H1 (cell line): ENCODE data around the gene POLR2M. TPM values are rescaled to one million over a fixed set of nuclear protein-coding genes. Genes with fewer than 3 reads are reported as not detected.

Experiments used
- CTCF ChIA-PET: fragments of 300-600 bp; sonication (Branson Sonifier 250); formaldehyde crosslinking; loops from one replicate; lab custom pipeline; 2021; ENCODE audit not compliant: partially characterized antibody; lab: Charles Lee
- POLR2A ChIA-PET: fragments of 300-600 bp; sonication (Branson Sonifier 250); formaldehyde crosslinking; loops from one replicate; lab custom pipeline; 2021; ENCODE audit warnings: inconsistent platforms; ENCODE audit not compliant: partially characterized antibody; lab: Charles Lee
- DNase-seq, 2 experiments: peaks; one replicate each; pipeline versions ENCODE4 v3.0.0 to v3.0.0-alpha.2; 2010 to 2022; ENCODE audit warnings: low spot score in 2 of 2, low read depth in 1 of 2, mixed read lengths in 1 of 2
- FAIRE-seq: peaks from 2 replicates; lab custom pipeline; 2011; peaks lifted over from hg19 to GRCh38; lab: Jason Lieb, UNC
- H2AFZ ChIP-seq: 2 replicates; pipeline ENCODE4 v1.8.1; 2012; ENCODE audit warnings: low read length, inconsistent platforms
- H2AK5ac ChIP-seq: 2 replicates; pipeline ENCODE4 v1.6.1; 2013; ENCODE audit warnings: low read depth, low read length
- H2BK120ac ChIP-seq: replicated peaks from 2 replicates; pipeline ENCODE3; 2013; ENCODE audit warnings: low read depth, low read length, inconsistent platforms
- H2BK12ac ChIP-seq: 2 replicates; pipeline ENCODE4 v1.6.1; 2013; ENCODE audit warnings: low read depth, low read length
- H2BK15ac ChIP-seq: 2 replicates; pipeline ENCODE4 v1.6.1; 2013; ENCODE audit warnings: low read length
- H2BK20ac ChIP-seq: 2 replicates; pipeline ENCODE4 v1.6.1; 2013; ENCODE audit warnings: low read length
- H2BK5ac ChIP-seq: 2 replicates; pipeline ENCODE4 v1.6.1; 2013; ENCODE audit warnings: low read depth, low read length
- H3K14ac ChIP-seq: 2 replicates; pipeline ENCODE4 v1.6.1; 2013; ENCODE audit warnings: inconsistent platforms; ENCODE audit not compliant: insufficient read length
- H3K18ac ChIP-seq: 2 replicates; pipeline ENCODE4 v1.6.1; 2013; ENCODE audit warnings: low read length; ENCODE audit errors: extremely low read depth
- H3K23ac ChIP-seq: 2 replicates; pipeline ENCODE4 v1.6.1; 2013; ENCODE audit warnings: inconsistent platforms; ENCODE audit not compliant: insufficient read length
- H3K23me2 ChIP-seq: 2 replicates; pipeline ENCODE4 v1.6.1; 2013; ENCODE audit warnings: low read depth, low read length
- H3K27ac ChIP-seq: 2 replicates; pipeline ENCODE4 v1.6.1; 2011; ENCODE audit warnings: low read depth, low read length, inconsistent platforms
- H3K27me3 ChIP-seq, 4 experiments: replicated peaks in 1 of 4; 1 replicate in 1 of 4; 2 replicates in 3 of 4; pipeline versions ENCODE4 v1.6.1 to v1.8.1; 2011 to 2013; ENCODE audit warnings: low read length in 3 of 4, mild to moderate bottlenecking in 3 of 4, inconsistent platforms in 2 of 4, mixed read lengths in 2 of 4, moderate library complexity in 1 of 4; ENCODE audit not compliant: control insufficient read depth in 3 of 4, insufficient read depth in 3 of 4; ENCODE audit errors: extremely low read depth in 1 of 4
- H3K36me3 ChIP-seq, 4 experiments: 2 replicates each; pipeline versions ENCODE4 v1.6.1 to v1.8.1; 2011 to 2013; ENCODE audit warnings: mild to moderate bottlenecking in 4 of 4, low read length in 3 of 4, moderate library complexity in 2 of 4, control low read depth in 1 of 4, inconsistent platforms in 1 of 4; ENCODE audit not compliant: insufficient read depth in 4 of 4, control insufficient read depth in 2 of 4
- H3K4ac ChIP-seq: replicated peaks from 2 replicates; pipeline ENCODE3; 2013; ENCODE audit warnings: low read length, low read depth, mixed read lengths, inconsistent platforms; ENCODE audit not compliant: insufficient read length
- H3K4me1 ChIP-seq, 4 experiments: replicated peaks in 1 of 4; 1 replicate in 1 of 4; 2 replicates in 3 of 4; pipeline versions ENCODE4 v1.6.1 to v1.8.1; 2011 to 2013; ENCODE audit warnings: low read length in 3 of 4, inconsistent platforms in 2 of 4, mixed read lengths in 1 of 4; ENCODE audit not compliant: insufficient read depth in 4 of 4, control insufficient read depth in 3 of 4
- H3K4me2 ChIP-seq, 2 experiments: 2 replicates each; pipeline versions ENCODE4 v1.6.1 to v1.8.1; 2011 to 2013; ENCODE audit warnings: low read depth in 2 of 2, low read length in 2 of 2, control low read depth in 1 of 2, inconsistent platforms in 1 of 2, mild to moderate bottlenecking in 1 of 2; ENCODE audit not compliant: insufficient read depth in 1 of 2
- H3K4me3 ChIP-seq, 4 experiments: fragments of 200-600, 300-600 bp in 1 of 4; sonication (generic), shearing (Covaris generic), sonication (Bioruptor Twin) in 1 of 4; 2 replicates each; pipeline versions ENCODE4 v1.5.1 to v1.8.1; 2011 to 2016; ENCODE audit warnings: low read length in 4 of 4, low read depth in 3 of 4, control low read depth in 2 of 4, inconsistent platforms in 2 of 4, mild to moderate bottlenecking in 2 of 4, mixed read lengths in 1 of 4, moderate library complexity in 1 of 4; ENCODE audit not compliant: insufficient read depth in 2 of 4; ENCODE audit errors: extremely low read depth in 1 of 4
- H3K56ac ChIP-seq: replicated peaks from 2 replicates; pipeline ENCODE3; 2013; ENCODE audit warnings: low read depth, mild to moderate bottlenecking, mixed read lengths, low read length, inconsistent platforms; ENCODE audit not compliant: insufficient read length
- H3K79me1 ChIP-seq: 2 replicates; pipeline ENCODE4 v1.6.1; 2013; ENCODE audit warnings: low read depth, low read length, control low read depth
- H3K79me2 ChIP-seq, 2 experiments: 2 replicates each; pipeline versions ENCODE4 v1.6.1 to v1.8.1; 2012 to 2013; ENCODE audit warnings: low read length in 2 of 2, mild to moderate bottlenecking in 2 of 2, inconsistent platforms in 1 of 2; ENCODE audit not compliant: insufficient read depth in 2 of 2, control insufficient read depth in 1 of 2
- H3K9ac ChIP-seq, 4 experiments: replicated peaks in 1 of 4; 1 replicate in 1 of 4; 2 replicates in 3 of 4; pipeline versions ENCODE4 v1.6.1 to v1.8.1; 2011 to 2013; ENCODE audit warnings: low read depth in 3 of 4, low read length in 3 of 4, control low read depth in 2 of 4, mild to moderate bottlenecking in 2 of 4, moderate library complexity in 2 of 4, inconsistent platforms in 1 of 4; ENCODE audit errors: extremely low read depth in 1 of 4
- H3K9me3 ChIP-seq, 2 experiments: 2 replicates each; pipeline versions ENCODE4 v1.6.1 to v1.8.1; 2012 to 2013; ENCODE audit warnings: mild to moderate bottlenecking in 2 of 2, moderate library complexity in 2 of 2, control low read depth in 1 of 2, inconsistent platforms in 1 of 2, low read depth in 1 of 2, low read length in 1 of 2, mixed read lengths in 1 of 2; ENCODE audit not compliant: insufficient read depth in 2 of 2
- H4K20me1 ChIP-seq, 2 experiments: replicated peaks in 1 of 2; 2 replicates each; pipeline versions ENCODE3 to v1.8.1; 2011 to 2013; ENCODE audit warnings: inconsistent platforms in 2 of 2, low read length in 2 of 2, mild to moderate bottlenecking in 1 of 2; ENCODE audit not compliant: insufficient read depth in 2 of 2, control insufficient read depth in 1 of 2
- H4K5ac ChIP-seq: 2 replicates; pipeline ENCODE4 v1.6.1; 2013; ENCODE audit warnings: low read length, low read depth, mixed read lengths, inconsistent platforms; ENCODE audit not compliant: insufficient read length
- H4K8ac ChIP-seq: 2 replicates; pipeline ENCODE4 v1.8.0; 2013; ENCODE audit warnings: mild to moderate bottlenecking, moderate library complexity, low read length, inconsistent platforms; ENCODE audit not compliant: insufficient read depth; ENCODE audit errors: extremely low read depth
- H4K91ac ChIP-seq: replicated peaks from 2 replicates; pipeline ENCODE3; 2013; ENCODE audit warnings: low read length, mixed read lengths, inconsistent platforms; ENCODE audit not compliant: insufficient read length
- NANOG ChIP-seq: IDR thresholded peaks from 2 replicates; pipeline ENCODE4 v1.6.1; 2011; ENCODE audit warnings: low read length, low read depth, mild to moderate bottlenecking, inconsistent platforms; ENCODE audit not compliant: insufficient read depth, poor library complexity, severe bottlenecking
- RAD21 ChIP-seq, 2 experiments: IDR thresholded peaks in 1 of 2; conservative IDR thresholded peaks in 1 of 2; 2 replicates each; pipeline ENCODE4 v1.6.1; 2011; ENCODE audit warnings: low read depth in 2 of 2, low read length in 2 of 2, improper control_type of control experiment in 1 of 2, inconsistent platforms in 1 of 2, mild to moderate bottlenecking in 1 of 2, moderate library complexity in 1 of 2
- WGBS, 2 experiments: shearing (Covaris generic) in 1 of 2; methylation state at CpG; one replicate each; pipeline versions ENCODE4 v1.1.6 to v1.1.7; 2013 to 2015; ENCODE audit warnings: low lambda C conversion rate in 2 of 2, mixed read lengths in 2 of 2, inconsistent platforms in 1 of 2, low coverage in 1 of 2, missing lambda C conversion rate in 1 of 2; ENCODE audit not compliant: insufficient replicate concordance in 2 of 2, insufficient coverage in 1 of 2, insufficient read length in 1 of 2; ENCODE audit errors: extremely low coverage in 1 of 2, missing lambda C conversion rate in 1 of 2; 5-methylcytosine and 5-hydroxymethylcytosine counted together
- polyA plus RNA-seq, 7 experiments: library from polyadenylated mRNA; depleted of rRNA in 3 of 7; stranded (reverse) in 5 of 7; unstranded in 2 of 7; fragments of >200 nt in 5 of 7; fragments of 200-250 nt in 2 of 7; gene quantifications; 1 replicate in 5 of 7; 2 replicates in 1 of 7; 4 replicates in 1 of 7; pipeline versions ENCODE4 v1.2.1 to v1.2.3, GENCODE V29; 2011 to 2013; ENCODE audit warnings: missing spikeins in 2 of 7, mixed read lengths in 2 of 7
- total RNA-seq: library from RNA; stranded (reverse); fragmentation: NEBNext Ultra II Directional; extraction: Animal tissue kit (Norgen Biotek cat#: 25700); gene quantifications from 2 replicates; pipeline ENCODE4 v1.2.1, GENCODE V29; 2021
- TF ChIP-seq, protein P1 (sequence below), 3 experiments: IDR thresholded peaks; 1 replicate in 2 of 3; 2 replicates in 1 of 3; pipeline versions ENCODE4 v1.5.1 to v1.6.1; 2011; ENCODE audit warnings: low read length in 3 of 3, mild to moderate bottlenecking in 3 of 3, inconsistent platforms in 2 of 3, low read depth in 1 of 3, moderate library complexity in 1 of 3; ENCODE audit not compliant: insufficient read depth in 1 of 3; ENCODE audit errors: control extremely low read depth in 1 of 3

Gene POLR2M
- total and polyA plus RNA-seq, 2 of the 8 experiments (the other 6 are each of a cell fraction or from before 2014, with no cell fraction given), result 32.7 to 55.1 TPM

GRCh38 chr15:57762302-57762701 lies 55.8 kb downstream of the POLR2M start:
- no peak overlapping the region for H2BK12ac ChIP-seq
- no peak overlapping the region for H3K9ac ChIP-seq
- WGBS, 2 experiments, result 93% methylated on average over 4 of the region's 4 CpGs; no CpG with 5 or more reads in 1 of the 2 experiments
- H3K27ac ChIP-seq, result no peak overlapping the region
- no peak overlapping the region for H3K56ac ChIP-seq
- H3K9me3 ChIP-seq, result no peaks in the 10 kb centered on the region
- H3K79me2 ChIP-seq, result no peaks in the 10 kb centered on the region
- DNase-seq (no peak), FAIRE-seq (no peak)
- no peaks in the 10 kb centered on the region for H3K79me1 ChIP-seq
- no peak overlapping the region for H2BK120ac ChIP-seq
- H4K20me1 ChIP-seq, result no peaks in the 10 kb centered on the region
- H3K4me3 ChIP-seq, result no peak overlapping the region
- no peak overlapping the region for H2BK20ac ChIP-seq
- H2BK15ac ChIP-seq, result no peak overlapping the region
- H3K4me1 ChIP-seq, result no peaks in the 10 kb centered on the region
- no peak overlapping the region for H3K23ac ChIP-seq
- H4K5ac ChIP-seq, result no peak overlapping the region
- no peaks in the 10 kb centered on the region for H3K27me3 ChIP-seq
- ChIA-PET POLR2A (no interaction called here), CTCF (interaction anchor here (0.7 to 2.7 kb wide), 18 partner anchors 9 to 189 kb away, joined by 3 to 39 read pairs (median 4); no protein-coding TSS in a partner anchor)
- no peak overlapping the region for H3K18ac ChIP-seq
- H3K36me3 ChIP-seq, result no peaks in the 10 kb centered on the region
- H3K4ac ChIP-seq, result no peak overlapping the region
- H2AFZ ChIP-seq, result no peak overlapping the region
- no peak overlapping the region for H3K14ac ChIP-seq
- H4K91ac ChIP-seq, result no peak overlapping the region
- H3K4me2 ChIP-seq, result no peak overlapping the region
- H2AK5ac ChIP-seq, result no peak overlapping the region
- no peaks in the 10 kb centered on the region for H3K23me2 ChIP-seq
- TF ChIP-seq NANOG, result no peak
- TF ChIP-seq, protein P1, sequence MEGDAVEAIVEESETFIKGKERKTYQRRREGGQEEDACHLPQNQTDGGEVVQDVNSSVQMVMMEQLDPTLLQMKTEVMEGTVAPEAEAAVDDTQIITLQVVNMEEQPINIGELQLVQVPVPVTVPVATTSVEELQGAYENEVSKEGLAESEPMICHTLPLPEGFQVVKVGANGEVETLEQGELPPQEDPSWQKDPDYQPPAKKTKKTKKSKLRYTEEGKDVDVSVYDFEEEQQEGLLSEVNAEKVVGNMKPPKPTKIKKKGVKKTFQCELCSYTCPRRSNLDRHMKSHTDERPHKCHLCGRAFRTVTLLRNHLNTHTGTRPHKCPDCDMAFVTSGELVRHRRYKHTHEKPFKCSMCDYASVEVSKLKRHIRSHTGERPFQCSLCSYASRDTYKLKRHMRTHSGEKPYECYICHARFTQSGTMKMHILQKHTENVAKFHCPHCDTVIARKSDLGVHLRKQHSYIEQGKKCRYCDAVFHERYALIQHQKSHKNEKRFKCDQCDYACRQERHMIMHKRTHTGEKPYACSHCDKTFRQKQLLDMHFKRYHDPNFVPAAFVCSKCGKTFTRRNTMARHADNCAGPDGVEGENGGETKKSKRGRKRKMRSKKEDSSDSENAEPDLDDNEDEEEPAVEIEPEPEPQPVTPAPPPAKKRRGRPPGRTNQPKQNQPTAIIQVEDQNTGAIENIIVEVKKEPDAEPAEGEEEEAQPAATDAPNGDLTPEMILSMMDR (IDR thresholded peaks at IDR 0.05; ENCODE audit: control extremely low read depth in 1 of 3, insufficient read depth in 1 of 3, low read depth in 1 of 3, low read length in 3 of 3), result peak in 2 of 3 experiments; percentile 15 to 24; a peak in 2 of 4 replicates
- 0 out of 4 replicates have a peak, but pooled peaks of 1 of the 2 experiments have one; percentile 1 for TF ChIP-seq RAD21 (IDR thresholded peaks at IDR 0.05 in 1 of 2, conservative IDR thresholded peaks at IDR 0.05 in 1 of 2; ENCODE audit: low read depth in 2 of 2, low read length in 2 of 2)
- no peak overlapping the region for H4K8ac ChIP-seq
- H2BK5ac ChIP-seq, result no peak overlapping the region
